NCI-H187 treated with DMSO at 0.1 percent for 48 hours (cell line): Measurements from ENCODE around the gene ACVR2A.

Source experiments
- DNase-seq: peaks from one replicate; lab custom pipeline; 2025; lab: John Stamatoyannopoulos, UW

Gene ACVR2A

DNA sequence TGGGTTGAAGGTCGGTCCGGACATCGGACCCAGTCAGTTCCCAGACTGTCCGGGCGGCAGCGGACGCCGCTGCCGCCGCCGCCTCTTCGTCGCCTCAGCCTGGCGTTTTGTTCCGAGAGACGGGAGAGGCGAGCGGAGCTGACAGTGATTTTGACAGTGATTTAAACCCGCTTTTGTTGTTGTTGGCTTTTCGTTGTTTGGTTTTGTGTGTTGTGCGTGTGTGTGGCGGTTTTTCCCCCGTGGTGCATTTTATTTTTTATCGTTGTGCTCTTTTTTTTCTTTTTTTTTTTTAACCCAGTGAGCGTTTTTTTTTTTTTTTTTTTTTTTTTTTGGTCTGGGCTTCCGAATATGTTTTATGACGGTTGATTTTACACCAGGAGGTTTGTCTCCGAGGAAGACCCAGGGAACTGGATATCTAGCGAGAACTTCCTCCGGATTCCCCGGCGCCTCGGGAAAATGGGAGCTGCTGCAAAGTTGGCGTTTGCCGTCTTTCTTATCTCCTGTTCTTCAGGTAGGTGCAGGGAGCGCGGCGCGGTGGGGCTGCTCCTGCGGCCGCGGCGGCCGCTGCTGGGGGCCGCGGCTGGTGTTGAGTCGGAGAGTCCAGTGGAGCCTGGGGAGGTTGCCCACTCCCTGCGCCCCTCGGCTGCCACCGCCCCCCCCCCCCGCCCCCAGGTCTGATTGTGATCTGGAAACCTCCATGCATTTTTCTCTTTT lies at the start of gene ACVR2A:
Gene ACVR2A, plus strand, starts transcription at position 333 of the 714 bp plus-strand sequence. Its CDS starts 124 bp downstream, at position 457.
- DNase-seq: no peak

DNA sequence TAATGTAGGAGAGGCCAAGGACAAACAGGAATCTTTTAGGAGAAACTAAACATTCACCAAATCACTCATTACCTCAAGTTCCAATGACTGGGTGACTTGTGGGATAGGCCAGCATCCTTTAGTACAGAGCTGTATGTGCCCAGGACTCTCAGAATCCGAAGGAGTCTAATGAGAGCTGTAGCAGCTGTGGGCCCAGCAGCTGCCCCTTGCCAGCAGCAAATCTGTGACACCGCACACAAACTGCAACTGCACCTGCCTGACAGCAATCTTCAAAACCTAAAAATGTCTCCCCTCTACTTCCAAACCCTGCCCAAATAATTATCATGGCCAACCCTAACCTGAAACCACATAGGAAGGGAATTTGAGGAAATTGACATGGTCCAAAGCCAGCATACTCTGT lies 44.5 kb upstream of the ACVR2A start:
- DNase-seq: no peak

DNA sequence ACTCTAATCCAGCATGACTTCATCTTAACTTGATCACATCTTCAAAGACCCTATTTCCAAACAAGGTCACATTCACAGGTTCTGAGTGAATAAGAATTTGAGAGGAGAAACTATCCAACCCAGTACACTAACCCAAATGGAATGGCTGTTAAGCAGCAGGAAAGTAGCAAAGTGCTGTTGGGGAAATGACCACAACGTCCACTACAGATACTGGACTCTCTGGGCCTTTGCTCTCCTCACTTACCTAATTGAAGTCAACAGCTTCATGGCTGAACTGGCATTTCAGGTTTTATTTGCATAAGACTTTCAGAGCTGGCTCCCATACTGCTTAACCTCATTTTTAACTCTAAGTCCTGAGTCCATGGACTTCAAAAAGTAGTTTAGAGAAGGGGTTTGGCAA lies 38.0 kb upstream of the ACVR2A start:
- DNase-seq: no peak

DNA sequence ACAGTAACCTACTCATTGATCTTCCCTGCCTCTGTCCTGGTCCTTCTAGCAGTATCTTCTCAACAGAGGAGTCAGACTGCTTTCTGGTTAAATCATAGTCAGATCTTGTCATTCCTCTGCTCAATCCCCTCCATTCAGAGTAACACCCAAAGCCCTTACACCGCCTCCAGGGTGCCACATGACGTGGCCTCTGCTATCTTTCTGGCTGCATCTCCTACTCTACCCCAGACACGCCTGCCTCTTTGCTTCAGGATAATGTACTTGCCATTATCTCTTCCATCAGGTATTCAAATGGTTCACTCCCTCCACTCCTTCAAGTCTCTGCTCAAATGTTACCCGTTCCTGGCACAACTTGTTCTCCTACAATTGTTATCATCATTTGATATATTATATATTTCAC lies 36.3 kb upstream of the ACVR2A start:
- DNase-seq: no peak

DNA sequence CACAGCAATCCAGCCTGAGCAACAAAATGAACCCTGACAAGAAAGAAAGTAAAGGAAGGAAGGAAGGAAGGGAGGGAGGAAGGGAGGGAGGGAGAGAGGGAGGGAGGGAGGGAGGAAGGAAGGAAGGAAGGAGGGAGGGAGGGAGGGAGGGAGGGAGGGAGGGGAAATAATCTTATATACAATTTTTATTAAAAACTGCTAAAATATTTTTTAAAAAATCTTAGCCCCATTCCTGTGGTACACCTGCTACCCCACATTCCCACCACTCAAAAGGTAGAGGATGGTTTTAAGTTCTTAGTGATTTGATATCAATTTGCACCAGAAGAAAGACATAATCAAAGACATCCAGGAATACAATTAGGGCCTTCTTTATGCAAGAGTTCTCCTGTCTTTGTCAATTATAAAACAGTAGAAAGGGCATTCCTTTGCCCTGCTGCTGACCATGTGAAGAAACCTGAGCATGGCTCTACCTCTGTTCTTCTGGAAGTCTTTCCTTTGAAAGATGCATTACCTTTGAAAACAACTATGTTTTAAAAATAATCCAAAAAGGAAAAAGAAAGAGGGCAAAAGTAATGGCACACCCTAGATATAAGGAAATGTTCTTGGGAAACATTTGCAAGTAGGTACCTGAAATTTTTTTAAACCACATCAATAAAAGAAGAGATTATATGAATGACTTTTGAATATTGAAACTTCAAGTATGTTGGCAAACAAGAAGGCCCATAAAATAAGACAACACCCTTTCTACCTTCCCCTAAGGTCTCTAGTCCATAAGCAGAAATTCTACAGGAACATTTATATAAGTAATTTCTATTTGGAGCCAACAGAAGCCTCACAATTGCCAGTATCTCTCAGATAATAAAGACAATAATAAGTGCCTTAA lies 33.7 kb upstream of the ACVR2A start:
- no peak for DNase-seq

DNA sequence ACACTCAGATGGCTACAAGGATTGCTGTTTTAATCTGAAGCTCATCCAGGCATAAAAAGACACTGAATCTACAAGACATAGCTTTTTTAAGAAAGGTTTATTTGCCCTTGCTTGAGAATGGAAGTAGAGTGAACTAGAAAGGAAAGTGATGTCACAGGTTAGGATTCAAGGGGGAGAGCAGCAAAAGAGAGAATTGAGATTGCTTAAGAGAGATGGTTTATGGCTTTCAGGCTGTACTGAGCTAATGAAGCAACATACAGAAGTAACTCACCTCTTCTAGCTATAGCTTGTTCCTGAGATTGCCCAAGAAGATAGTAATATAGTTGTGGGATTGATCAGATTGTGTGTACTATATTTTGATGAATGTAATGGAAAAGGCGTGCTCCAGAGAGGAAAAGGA lies 26.1 kb upstream of the ACVR2A start:
- DNase-seq: no peak

DNA sequence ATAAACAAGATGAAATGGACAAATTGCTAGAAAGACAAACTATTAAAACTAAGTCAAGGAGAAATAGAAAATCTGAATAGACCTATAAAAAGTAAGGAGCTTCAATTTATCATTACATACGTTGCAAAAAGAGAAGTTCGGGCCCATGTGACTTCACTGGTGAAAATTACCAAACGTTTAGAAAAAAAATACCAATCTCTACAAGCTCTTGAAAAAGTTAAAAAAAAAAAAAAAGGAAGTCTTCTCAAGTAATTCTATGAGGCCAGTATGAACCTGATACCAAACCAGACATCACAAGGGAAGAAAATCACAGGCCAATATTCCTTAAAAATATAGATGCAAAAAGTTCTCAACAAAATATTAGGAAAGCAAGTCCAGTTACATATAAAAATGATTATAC lies 20.2 kb upstream of the ACVR2A start:
- DNase-seq: no peak

DNA sequence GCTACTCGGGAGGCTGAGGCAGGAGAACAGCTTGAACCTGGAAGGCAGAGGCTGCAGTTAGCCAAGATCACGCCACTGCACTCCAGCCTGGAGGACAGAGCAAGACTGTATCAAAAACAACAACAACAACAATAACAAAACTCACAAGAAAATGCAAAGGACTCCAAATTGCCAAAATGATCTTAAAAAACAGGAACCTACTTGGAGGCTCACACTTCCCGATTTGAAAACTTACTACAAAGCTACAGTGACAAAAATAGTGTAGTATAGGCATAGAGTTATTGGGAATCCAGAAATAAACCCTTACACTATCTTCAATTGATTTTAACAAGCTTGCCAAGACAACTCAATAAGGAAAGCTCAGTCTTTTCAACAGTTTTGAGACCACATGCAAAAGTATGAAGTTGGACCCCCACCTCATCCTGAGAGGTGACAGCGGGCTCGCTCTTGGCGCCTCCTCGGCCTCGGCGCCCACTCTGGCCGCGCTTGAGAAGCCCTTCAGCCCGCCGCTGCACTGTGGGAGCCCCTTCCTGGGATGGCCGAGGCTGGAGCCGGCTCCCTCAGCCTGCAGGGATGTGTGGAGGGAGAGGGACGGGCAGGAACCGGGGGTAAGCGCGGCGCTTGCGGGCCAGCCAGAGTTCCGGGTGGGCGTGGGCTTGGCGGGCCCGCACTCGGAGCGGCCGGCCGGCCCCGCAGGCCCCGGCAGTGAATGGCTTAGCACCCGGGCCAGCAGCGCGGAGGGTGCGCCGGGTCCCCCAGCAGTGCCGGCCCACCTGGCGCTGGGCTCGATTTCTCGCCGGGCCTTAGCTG lies 18.3 kb upstream of the ACVR2A start:
- no peak for DNase-seq

DNA sequence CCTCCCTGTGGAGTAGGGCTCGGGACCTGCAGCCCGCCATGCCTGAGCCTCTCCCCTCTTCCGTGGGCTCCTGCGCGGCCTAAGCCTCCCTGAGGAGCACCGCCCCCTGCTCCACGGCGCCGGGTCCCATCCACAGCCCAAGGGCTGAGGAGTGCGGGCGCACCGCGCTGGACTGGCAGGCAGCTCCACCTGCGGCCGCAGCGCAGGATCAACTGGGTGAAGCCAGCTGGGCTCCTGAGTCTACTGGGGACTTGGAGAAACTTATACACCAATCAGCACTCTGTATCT lies 17.8 kb upstream of the ACVR2A start:
- no peak for DNase-seq

DNA sequence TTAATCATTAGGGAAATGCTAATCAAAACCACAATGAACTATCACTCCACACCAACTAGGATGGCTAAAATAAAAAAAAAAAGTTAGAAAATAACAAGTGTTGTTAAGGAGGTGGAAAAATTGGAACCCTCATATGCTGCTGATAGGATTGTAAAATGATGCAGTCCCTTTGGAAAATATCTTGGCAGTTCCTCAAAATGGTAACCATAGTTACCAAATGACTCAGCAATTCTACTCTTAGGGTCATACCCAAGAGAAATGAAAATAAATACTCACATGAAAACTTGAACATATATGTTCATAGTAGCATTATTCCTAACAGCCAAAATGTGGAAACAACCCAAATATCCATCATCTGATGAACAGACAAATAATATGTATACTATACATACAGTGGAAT lies 15.7 kb upstream of the ACVR2A start:
- DNase-seq: no peak

DNA sequence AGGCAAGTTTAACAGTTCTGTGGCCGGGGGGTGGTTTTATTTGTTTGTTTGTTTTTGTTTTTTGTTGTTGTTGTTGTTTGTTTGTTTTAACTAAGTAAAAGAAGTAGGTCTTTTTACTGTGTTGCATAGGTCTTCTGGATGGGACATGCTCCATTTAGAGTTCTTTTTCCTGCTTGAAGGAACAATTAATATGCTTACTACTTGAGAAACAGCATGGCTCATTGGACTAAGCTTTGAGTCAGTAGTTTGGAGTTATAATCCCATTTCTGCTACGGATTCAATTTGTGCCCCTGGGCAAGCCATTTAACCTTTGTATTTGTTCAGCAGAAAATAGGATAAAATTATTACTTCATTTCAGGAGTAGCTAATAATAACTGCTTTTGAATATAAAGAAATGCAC lies 8.7 kb upstream of the ACVR2A start:
- no peak for DNase-seq

DNA sequence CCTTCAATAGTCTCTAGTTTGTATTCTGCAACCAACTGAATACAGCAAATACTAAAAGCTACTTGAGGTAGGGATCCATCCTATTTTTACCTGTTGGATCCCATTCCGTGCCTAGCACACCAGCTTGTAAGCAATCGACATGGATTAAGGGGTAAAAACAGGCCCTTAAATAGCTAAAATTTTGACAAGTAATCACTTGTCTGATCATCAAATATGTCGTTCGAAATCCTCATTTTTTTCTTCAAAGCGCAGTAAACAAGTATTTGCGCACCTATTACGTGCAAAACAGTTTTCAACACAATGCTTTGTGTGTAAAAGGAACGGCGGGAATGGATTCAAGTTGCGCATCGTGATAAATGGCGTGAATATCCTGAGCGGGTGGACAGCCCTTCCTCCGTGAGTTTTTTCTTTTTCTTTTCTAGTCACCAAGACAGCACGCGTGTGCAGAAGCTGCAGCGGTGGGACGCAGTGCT lies 1.4 kb upstream of the ACVR2A start:
- no peak for DNase-seq

DNA sequence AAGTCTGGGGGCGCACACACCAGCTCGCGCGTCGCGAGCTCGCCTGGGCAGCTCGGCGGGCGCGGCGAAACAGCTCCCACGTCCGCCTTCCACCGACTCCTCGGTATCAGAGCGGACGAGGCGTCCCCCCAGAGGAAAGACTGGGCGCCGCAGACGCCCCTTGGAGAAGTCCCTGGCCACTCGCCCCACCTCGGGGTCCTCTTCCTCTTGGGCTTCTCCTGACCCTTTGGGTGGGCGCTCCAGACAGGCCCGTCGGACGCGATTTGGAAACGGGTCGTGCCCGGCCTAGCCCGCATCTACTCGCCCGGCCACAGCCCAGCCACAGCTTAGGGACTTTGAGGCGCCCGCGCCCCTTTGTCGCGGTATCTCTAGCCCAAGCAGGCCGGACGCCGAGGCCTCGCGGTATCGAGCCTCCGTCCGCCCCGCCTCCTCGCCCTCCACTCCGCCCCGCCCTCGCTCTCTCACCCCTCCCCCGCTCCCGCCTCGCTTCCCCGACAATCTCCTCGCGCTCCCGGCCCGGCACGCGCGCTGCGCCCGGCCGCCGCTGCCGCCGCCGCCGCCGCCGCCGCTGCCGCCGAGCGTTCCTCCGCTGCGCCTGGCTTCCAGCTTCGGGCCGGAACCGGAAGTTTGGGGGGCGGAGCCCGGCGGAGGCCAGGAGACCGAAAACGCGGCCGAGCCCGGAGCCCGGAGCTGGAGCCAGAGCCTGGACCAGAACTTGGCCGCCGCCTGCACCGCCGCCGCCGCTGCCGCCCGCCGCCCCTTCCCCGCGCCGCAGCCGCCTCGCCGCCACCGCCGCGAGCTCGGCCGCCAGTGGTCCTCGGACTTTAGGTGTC lies 749 bp upstream of the ACVR2A start:
- DNase-seq: peak; percentile 40

DNA sequence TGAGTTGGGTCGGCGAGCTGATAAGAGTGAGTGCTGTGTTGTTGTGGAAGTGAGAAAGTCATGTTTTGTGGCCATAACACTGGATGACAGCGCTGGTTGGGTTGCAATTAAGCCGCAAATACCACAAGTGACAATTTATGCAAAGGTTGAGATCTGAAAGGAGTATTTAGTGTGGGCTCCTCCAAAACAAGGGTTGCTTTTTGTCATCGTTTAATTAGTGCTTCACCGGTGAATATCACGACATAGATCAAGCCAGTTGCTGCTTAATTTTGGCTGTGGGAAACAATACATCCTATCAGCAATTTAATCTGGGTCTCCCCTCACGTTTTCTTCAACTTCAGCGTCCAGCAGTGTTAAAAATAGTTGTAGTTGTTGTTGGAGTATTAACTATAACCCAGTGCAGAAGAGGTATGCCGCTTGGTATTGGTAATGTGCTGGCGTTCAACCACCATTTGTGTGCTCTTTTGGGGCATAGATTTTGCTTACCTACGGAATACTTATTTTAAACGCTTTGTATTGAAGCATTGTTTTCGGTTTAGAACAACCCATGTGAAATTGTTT lies 662 bp downstream of the ACVR2A start:
- no peak for DNase-seq

DNA sequence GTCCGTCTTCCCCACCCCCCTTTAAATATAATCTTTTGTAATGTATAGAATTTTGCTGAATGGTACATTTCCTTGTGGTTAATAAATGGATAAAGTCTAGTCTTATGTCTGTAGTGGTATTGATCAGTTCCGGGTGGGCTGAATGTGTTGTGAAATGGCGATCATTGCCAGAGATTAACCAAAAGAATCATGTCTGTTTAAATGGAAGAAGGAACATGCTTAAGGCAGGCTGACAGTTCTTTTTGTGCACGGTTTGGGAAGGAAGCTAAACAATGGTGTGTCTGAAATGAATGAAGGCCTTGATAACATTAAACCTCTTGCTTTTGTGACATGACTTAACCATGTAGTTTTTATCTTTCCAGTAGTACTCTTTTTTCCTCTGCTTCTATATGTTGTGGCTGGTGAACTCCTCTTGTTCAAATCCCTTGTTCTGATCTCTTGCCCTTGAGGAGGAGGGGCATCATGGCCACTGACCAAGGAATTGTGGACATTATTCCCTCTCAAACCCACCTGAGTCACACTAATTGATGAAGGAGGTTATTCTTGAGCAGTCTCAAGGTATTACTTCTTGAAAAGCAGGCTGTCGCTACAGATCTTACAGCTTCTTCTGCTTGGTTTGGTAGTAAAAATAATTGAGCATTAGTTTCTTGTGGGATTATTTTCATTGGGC lies 1.7 kb downstream of the ACVR2A start:
- DNase-seq: no peak

DNA sequence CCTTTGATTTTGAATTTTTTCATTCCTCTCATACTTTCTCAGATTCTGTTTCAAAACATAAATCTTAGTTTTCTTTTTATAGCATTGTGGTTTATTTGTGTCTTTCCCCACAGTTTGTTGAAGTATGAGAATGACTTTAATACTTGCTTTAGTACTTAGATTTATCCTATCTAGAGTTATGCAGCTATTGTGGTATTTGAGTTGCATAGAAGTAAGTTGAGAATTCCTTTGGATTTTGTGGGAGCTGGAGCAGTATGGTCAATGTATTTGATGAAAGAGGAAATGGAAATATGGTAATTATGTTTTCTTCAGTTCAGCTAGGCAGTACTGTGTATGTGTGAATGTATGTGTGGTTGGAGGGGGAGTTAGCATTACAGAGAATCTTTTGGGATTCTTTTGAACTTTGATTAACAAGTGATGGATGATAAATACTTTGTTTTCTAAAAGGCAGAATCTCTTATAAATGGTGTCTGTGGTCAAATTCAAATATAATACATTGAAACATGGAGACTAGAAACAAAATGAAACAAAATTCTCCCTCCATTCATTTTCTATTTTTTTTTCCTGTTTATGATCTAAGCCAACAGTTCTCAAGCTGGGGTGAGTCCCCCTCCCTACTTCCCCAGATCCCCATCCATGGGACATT lies 3.0 kb downstream of the ACVR2A start:
- DNase-seq: no peak

DNA sequence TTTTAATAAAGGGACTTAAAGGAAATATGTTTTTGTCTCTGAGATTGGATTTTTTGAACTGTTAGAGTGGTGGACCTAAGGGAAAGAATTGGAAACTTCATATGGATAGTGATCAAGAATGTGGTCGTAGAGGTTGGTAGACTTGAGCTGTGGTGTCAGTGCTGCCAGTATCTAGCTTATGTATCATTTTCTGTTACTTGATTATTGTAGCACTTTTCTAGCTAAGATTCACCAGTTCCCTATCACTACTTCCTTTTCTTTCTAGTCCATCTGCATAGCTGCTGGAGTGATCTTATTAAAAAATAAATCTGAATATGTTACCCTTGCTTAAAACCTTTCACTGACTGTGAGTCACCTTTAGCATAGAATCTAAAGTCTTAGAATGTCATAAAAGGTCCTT lies 6.0 kb downstream of the ACVR2A start:
- DNase-seq: no peak

DNA sequence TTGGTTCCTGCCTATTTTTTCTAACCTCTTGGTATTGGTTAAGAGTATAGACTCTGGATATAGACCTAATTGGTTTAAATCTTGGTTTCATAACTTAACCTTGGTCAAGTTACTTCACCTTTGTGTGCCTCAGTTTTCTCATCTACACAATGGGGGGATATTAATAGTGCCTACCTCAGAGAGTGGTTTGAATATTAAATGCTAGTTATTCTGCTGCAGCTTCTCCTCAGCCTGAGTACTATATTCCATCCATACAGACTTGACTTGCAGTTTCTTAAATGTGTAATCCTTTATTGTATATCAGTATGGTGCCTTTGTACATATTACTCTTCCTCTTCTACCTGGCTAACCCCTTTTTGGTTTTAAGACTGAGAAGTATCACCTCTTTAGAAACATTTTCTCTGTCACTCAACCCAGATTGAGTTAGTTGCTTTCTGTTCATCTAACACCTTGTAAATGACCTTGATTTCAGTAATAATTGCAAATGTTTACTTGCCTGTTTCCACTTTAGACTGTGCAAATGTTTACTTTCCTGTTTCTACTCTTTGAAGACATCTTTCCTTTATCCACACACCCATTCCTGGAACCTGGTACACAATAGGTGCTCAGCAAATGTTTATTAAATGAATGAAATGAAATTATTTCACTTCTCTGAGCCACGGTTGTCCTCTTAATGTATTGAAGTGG lies 6.6 kb downstream of the ACVR2A start:
- DNase-seq: no peak

DNA sequence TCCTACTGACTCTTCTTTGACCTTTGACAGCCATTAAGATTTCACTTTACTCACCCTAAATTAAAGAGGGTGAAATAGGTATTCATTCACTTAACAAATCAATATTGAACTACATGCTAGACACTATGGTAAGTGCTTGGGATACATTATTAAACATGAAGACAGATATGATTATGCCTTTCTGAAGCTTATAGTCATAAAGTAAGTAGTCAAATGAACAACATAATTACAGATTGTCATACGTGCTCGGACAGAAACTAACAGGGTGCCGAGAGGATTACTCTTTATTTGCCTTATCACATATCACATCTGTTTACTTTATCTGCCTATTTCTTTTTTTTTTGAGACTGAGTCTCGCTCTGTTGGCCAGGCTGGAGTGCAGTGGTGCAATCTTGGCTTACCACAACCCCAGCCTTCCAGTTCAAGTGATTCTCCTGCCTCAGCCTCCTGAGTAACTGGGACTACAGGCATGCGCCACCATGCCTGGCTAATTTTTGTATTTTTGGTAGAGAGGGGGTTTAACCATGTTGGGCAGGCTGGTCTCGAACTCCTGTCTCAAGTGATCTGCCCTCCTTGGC lies 9.8 kb downstream of the ACVR2A start:
- no peak for DNase-seq
